Glomerular endothelial cell (primary cell): ENCODE measurements around the gene VAMP4. TPM values are rescaled to one million over a fixed set of nuclear protein-coding genes. Genes with fewer than 3 reads are reported as not detected.
"Not testable (repeated sequence)": the region's sequence is repeated elsewhere in the genome, so short reads cannot be mapped to it uniquely, and the experiment has no call there.

ENCODE experiments used
- DNase-seq: peaks from one replicate; pipeline ENCODE4 v3.0.0-alpha.2; 2011; ENCODE audit warnings: low read depth, low spot score; ENCODE audit errors: extremely low read depth
- total RNA-seq: library from RNA; depleted of rRNA; stranded (reverse); fragments of >200 nt; gene quantifications from 2 replicates; pipeline ENCODE4 v1.2.3, GENCODE V29; 2015

Gene VAMP4
- total RNA-seq, 1 donor from 2014 or later = 10.3 TPM

DNA sequence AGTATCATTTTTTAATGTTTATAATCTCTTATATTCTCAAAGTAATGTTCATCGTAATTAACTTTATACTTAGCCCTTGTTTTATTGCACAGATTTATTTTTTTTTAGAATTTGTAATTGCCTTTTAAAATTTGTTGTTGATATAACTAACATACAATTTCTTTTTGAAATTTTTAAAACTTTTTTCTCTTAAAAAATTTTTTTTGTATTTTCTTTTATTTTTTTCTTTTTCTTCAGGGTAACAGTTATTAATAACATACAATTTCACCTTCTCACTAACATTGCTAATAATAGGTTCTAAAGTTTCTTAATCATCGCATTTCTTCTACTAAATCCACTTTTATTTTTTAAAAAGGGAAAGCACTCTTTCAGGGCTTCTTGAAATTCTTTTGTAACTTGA lies 11.3 kb upstream of the VAMP4 start:
- no peak for DNase-seq

- no peak for DNase-seq
Observed at GRCh38 chr1:171751221-171751620, 9.4 kb upstream of the VAMP4 start.

GRCh38 chr1:171748651-171749050 lies 6.8 kb upstream of the VAMP4 start:
- DNase-seq = no peak

GRCh38 chr1:171744986-171745385 lies 3.1 kb upstream of the VAMP4 start:
- no peak for DNase-seq

DNA sequence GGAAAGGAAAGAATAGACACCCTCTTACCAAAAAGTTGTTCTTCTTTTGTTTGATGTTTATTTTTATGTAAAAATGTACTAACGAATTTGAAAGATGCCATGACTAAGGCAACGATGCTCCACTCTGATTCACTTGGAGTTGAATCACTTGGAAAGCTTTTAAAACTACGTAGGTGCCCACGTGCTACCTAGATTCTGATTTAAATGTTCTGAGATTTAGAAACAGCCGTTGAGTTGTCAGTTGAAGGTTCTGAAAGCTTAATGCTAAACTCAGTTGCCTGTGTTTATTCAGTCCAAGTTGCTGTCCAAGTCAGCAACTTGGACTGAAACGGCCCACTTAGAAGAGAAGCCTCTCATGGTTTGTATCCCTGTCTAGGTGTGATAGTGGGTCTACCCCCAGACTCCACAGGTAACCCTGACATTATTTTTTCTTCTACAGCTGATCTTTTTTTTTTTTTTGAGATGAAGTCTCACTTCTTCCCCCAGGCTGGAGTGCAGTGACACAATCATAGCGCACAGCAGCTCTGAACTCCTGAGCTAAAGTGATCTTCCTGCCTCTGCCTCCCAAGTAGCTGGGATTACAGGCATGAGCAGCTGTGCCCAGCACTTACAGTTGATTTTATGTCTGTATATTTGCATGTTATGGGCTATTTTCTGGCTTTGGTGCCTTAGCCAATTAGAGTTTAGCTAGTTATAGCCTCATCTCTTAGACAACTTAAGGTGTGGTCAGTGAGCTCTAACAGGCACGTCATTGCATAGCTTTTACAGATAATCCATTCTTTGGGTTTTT lies 1.4 kb upstream of the VAMP4 start:
- no peak for DNase-seq

DNA sequence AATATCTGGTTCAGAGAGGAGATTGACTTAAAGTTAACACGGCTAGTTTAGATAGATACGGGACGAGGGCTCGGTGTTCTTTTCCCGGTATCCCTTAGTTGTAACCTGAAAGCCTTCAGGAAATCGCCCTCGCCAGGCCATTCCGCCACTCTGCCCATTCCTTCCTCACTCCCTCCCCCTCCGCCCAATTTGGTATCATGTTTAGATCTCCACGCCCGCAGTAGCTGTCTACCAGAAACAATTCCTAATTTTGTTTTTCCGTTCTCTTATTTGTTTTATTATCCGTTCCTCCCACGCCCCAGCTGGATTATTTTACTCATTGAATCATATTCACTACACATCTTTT lies 685 bp upstream of the VAMP4 start:
- DNase-seq = no peak

DNA sequence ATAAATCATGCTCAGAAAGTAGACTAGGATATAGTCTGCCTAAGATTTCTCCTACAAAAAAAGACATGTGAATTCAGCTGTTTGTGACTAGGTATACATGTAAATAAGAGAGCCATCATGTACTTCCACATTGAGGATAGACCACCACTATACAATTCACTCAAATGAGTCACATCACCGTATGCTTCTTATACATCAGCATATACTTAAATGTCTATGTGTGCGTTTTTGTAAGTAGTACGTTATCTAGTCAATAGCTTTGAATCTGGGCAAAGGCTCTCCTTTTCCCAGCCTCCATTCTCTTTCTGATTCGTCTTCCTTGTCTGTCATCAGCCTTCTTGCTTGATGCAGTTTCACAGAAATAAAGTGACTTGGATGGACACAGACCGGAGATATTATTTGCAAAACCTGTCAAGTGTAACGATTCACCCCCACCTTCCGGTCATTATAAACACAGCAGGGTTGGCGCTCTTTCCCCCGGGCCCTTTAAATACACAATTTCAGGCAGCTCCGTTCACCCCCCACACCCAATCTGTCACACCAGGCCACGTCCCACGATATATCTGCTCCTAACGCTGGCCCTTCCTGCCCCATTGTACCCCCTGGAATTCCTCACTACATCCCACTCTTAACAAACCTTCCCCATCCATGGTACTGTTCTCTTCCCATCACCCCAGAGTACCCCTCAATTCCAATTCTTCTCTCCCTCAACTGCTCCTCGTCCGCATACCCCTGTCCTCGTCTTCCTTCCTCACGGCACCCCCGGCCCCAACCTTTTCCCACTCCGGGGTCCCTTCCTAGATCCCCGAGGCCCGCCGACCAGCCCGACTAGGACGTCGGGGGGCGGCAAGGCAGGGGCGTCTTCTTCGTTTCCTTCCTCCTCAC lies 636 bp downstream of the VAMP4 start:
- DNase-seq = no peak

- no peak for DNase-seq
Observed at GRCh38 chr1:171740356-171740863, 1.5 kb downstream of the VAMP4 start.

DNA sequence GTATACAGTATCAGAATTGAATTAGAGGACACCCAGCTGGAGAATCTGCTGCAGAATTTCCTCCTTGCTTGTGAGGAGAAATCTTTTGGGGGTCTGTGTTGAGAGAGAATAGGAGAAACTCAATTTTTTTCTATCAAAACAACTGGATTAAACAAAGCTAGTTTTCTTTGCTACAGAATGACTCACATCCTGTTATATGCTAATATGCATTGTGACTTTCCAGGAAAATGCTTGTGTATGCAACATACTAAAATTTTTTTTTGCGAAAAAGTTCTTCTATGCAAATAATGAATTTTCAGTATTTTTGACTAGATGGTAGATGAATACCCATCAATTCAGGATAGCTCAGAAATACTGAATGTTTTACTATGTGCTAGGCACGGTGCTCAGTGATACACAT lies 2.2 kb downstream of the VAMP4 start:
- DNase-seq = no peak

GRCh38 chr1:171738911-171739310 lies 3.0 kb downstream of the VAMP4 start:
- no peak for DNase-seq

DNA sequence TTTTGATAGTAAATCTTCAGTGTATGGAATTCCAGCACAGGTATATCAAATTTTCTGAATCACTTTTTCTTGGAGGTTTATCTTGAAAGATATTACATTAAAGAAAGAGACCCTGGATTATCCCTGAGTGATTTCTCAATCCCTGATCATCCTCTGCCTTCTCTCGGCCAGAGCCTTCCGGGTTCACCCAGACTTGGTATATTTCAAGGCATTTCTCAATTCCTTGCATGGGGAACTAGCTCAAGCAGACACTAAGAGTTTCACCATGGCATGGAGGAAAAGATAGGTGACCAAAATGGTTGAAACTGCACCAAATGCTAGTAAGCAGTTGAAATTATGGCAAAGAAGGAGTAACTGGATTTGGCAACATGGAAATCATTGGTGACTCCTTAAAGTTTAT lies 5.7 kb downstream of the VAMP4 start:
- DNase-seq = no peak

- DNase-seq = no peak
Observed at GRCh38 chr1:171730052-171730451, 11.8 kb downstream of the VAMP4 start.

DNA sequence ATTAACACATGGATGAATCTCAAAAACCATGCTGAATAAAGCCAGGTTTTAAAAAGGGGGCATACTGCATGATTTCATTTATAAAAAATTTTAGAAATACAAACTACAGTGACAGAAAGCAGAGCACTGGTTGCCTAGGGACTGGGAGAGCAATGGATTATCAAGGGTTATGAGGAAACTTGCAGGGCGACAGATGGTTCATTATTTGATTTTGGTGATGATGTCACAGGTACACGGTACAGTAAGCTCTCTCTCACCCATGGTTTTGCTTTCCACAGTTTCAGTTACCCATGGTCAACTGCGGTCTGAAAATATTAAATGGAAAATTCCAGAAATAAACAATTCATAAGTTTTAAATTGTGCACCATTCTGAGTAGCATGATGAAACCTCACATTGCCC lies 14.1 kb downstream of the VAMP4 start:
- DNase-seq = no peak

- not testable (repeated sequence) for DNase-seq
Observed at GRCh38 chr1:171723180-171723579, 18.7 kb downstream of the VAMP4 start.

- DNase-seq = no peak
Observed at GRCh38 chr1:171718848-171719247, 23.0 kb downstream of the VAMP4 start.

- DNase-seq = no peak
Observed at GRCh38 chr1:171718216-171718615, 23.6 kb downstream of the VAMP4 start.

DNA sequence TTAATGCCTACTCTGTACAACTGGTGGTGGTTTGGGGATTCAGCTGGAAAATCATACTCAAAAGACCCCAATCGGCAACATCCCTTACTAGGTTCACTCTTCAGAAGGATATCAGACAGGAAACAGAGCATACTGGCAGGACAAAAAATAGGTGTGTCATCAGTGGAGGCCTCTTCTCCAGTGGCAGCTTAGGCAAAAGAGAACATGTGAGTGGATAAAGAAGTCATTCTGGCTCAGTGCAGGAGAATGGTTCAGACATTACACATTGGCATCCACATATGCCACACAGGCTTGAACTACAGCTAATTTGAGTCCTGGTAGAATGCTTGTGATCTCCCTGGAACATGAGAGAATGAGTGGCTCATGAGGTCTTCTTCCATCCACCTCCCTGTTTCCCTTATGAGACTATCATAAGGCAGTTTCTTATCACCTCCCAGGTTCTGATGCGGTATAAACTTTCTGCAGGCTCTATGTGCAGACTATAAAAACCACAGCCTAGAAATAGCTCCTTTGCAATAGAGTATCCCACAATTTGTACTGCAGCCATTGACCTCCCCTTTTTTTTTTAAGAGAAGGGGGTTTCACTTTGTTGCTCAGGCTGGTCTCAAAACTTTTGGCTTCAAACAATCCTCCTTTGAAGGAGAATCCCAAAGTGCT lies 24.7 kb downstream of the VAMP4 start:
- no peak for DNase-seq

DNA sequence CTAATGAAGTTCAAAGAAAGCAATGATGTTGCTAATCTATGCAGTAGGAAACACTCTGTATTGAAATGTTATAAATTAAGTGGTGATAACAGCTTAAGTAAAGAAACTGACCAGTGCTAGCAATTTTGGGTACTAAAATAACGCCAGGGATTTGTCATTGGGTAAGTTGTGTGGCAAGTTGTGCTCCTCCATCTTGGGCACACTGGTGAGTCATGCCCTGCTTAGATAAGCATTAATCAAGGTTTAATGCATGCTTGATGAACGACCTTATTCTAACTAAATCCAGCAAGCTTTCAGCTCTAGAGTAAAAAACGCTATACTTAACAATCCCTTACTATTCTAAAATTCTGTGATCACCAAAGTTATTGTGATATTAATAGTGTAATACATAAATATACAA lies 25.2 kb downstream of the VAMP4 start:
- DNase-seq = no peak

DNA sequence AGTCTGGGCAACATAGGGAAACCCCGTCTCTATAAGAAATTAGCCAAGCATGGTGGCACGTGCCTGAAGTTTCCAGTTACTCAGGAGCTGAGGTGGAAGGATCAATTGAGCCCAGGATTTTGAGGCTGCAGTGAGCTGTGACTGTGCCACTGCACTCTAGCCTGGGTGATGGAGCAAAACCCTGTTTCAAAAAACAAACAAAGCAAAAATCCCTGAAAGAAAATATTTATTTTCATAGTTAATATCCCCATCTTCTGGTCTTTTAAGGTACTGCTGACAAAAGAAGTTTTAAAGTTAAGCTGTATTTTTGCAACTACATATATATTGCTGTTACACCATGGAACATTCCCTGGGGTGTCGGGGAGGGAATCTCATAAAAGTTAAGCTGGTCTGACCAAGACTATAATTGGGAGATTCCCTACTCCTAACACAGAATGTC lies 26.0 kb downstream of the VAMP4 start:
- no peak for DNase-seq

GRCh38 chr1:171712341-171712740 lies 29.5 kb downstream of the VAMP4 start:
- DNase-seq = no peak

GRCh38 chr1:171711643-171712042 lies 30.2 kb downstream of the VAMP4 start:
- DNase-seq = no peak
